Measurements from ENCODE around the gene SERAC1. TPM values are rescaled to one million over a fixed set of nuclear protein-coding genes. Genes with fewer than 3 reads are reported as not detected.

Gene SERAC1
- total RNA-seq, 1 donor: 7.5 TPM

DNA sequence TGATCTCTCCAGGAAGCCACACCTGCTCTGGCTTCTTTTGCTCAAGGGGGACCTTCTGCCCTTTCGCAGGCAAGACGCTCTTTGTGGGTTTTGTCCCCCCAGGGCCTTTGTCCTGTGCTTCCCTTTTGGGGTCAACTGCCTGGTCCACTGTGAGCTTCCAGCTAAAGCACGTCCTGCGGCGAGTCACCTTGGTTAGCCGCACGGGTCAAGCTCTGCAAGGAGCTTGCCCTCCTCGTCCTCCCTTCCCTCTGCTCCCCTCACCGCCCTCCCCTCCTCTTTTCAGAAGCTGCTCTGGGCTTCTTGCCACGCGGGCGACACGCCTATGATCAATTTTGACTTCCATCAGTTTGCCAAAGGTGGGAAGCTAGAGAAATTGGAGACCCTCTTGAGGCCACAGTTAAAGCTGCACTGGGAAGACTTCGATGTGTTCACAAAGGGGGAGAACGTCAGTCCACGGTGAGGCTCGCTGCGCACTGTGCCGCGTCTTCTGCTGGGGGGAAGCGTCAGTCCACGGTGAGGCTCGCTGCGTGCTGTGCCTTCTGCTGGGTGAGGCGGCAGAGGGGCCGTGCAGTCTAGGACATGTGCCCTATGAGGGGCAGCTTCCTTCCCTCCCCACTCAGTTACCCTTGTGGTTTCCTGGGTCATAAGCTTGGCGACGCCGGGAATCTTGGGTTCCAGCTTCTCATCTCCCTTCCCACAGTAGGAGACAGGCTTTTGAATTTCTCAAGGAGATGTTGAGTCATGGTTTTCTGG is 106.2 kb downstream of the SERAC1 start:
- DNase-seq (ENCODE audit: low read depth in 2 of 3, low spot score in 2 of 3): no peak

DNA sequence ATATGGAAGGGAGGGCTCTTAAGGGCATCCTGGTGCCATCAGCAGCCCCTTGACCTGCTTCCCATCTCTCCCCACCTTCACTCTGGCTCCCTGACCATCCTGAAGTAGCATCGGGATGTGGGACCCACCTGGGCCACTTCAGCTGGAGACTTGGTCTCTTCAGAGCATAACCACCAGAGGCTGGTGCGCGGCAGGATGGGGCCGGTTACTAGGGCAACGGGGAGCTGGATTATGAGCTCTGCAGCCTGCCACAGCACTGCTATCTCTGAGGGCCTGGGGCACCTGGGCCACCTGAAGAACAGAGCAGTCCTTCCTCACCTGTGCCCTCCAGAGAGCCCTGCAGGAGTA is 106.7 kb downstream of the SERAC1 start:
- DNase-seq (ENCODE audit: low read depth in 2 of 3, low spot score in 2 of 3): no peak

DNA sequence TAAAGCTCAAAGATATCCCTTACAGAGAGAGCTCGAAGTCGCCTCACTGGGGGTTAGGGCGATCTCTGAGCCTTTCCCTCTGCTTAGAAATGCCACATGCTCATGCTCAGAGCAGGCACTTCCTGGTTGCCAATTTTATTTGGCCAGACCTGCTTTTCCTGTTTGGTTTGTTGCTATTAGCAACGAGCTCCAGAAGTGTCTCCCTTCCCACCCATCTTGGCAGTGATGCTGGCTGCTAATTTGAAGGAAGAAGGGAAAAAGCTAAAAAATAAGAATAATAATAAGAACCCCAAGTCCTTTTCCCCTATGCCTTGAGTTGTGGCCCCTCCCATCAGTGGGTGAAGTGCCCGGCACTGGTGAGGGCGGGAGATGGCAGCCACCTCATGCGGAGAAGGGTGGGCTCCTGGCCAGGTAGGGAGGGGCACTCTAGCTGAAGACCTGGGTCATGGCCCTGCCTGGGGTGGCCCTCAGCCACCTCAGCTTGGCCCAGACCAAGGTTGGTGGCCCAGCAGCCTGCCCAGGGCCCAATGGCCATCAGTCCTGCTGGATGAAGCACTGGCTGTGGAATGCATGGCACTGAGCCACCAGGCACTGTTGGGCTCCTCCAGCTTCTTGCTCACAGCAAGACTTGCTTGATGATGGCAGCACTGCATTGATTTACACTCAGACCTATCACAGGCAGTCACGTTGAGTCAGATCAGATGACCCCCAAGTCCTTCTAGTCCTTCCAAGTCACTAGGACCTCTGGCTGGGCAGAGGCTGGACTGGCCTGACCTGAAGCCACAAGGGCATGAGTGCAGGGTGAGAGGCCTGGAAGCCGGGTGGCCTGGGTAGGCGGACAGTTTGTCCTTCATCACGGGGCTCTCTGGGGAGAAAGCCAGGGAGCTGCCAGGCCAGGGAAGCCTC is 107.4 kb downstream of the SERAC1 start:
- DNase-seq (ENCODE audit: low read depth in 2 of 3, low spot score in 2 of 3): peak in 1 of 3 donors; percentile 70

Other genes with a start within 250 kb of the SERAC1 start
- 10.2 TPM for gene SYNJ2, start 186.4 kb downstream of the SERAC1 start, total RNA-seq
- gene GTF2H5, start 88 bp upstream of the SERAC1 start, total RNA-seq: 1.1 TPM
- gene TULP4, start 144.2 kb upstream of the SERAC1 start, total RNA-seq: 33.9 TPM